Endometrial microvascular endothelial cells (primary cell): ENCODE results near the gene TBC1D26. TPM values are rescaled to one million over a fixed set of nuclear protein-coding genes. Genes with fewer than 3 reads are reported as not detected.
"Not testable (repeated sequence)": the region's sequence is repeated elsewhere in the genome, so short reads cannot be mapped to it uniquely, and the experiment has no call there.

Experiments
- in situ Hi-C: cut with HindIII; loops from 2 replicates; pipeline ENCODE4 v1.10.0; 2017; ENCODE audit warnings: low sequenced_read_pairs, low pct_unique_long_range_greater_than_20kb; ENCODE audit errors: inconsistent ontology term
- total RNA-seq: library from RNA; depleted of rRNA; stranded (reverse); fragments of >200 nt; gene quantifications from one replicate; pipeline ENCODE4 v1.2.3, GENCODE V29; 2015; ENCODE audit errors: inconsistent ontology term

TBC1D26 gene
- not detected for total RNA-seq

DNA sequence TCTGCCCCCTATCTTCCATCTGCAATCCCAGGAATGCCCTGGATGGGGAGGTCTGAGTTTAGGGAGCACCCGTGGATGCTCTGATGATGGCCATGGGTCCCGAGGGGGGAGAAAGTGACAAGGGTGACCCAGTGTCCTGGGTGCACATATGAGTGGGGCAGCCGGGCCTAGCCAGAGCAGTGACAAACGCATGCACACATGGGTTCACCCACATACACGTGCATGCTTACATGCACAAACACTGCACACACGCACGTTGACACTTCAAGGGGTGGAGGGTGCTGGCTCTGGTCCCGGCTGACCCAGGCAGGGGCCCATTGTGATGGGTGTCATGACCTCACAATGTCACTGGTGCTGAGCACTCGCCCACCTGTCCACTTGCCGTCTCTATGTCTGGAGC lies at the start of gene TBC1D26:
TSS of gene TBC1D26 (plus strand) at position 384 of the 400 bp plus-strand sequence. CDS start 3,066 bp downstream, outside the sequence.
- in situ Hi-C loops: not testable (repeated sequence)

DNA sequence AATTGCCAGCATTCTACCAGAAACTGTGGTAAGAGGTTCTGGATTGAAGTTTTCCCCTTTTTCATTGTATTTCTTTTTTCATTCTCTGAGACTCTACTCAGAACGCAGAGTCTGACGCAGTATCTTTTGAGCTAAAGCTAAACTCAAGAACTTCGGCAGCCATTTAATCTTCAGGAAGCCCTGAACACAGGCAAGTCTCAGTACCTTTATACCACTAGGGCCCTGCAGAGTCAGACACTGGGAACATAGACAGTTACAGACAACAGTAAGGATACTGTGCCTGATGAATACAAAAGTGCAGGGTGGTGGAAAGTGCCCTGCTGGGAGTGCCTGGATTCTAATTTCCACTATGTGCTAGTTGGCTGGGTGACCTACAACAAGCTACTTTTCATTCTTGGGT lies 48.9 kb upstream of the TBC1D26 start:
- in situ Hi-C loops: not testable (repeated sequence)

DNA sequence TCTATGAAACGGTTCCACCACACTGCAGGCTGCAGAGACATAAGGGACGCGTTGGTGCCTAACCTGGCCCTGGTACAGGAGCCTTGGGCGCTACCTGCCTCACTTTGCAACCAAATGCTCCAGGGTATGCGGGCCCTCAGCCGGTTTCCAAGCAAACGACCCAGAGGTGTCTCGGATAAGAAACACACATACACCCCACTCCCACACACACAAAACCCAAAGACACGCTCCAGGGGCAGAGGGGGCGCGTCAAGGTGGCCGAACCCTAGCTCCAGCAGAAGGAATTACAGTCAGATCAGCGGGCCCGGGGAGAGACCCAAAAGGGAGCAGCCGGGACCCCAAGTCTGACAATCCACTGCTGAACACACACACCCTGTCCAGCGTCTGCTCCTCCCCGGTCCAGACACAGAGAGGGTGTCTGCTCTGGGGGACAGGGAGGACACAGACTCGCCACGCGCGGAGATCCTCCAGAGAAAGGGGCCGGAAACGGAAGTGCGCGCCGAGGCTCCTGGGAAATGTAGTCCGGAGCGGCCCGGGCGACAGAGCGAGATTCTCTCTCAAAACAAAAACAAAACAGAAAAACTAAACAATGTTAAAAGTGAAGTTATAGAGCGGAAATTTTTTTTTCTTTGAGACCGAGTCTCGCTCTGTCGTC lies 48.1 kb upstream of the TBC1D26 start, which contains the start of gene TRIM16:
TSS of gene TRIM16 (minus strand) at position 488 of the 655 bp plus-strand sequence. CDS start 32,702 bp downstream, outside the sequence.
- in situ Hi-C loops: not testable (repeated sequence)

DNA sequence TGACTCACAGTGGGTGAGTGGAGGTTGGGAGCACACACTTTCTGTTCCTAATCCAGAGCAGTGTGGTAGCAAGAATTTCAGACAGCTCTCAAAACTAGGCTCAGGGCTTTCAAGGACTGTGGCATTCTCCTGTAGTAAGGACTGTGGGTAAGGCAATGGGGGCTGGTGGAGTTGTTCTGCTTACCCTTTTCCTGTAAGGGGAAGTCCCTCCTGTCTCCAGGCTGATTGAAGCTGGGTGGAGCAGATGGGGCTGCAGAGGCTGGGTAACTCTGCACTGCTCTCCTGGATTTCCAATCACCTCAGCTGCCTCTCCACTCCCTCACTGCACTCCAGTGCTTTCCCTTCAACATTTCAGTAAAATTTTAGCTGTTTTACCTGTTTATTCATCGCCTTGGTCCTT lies 44.6 kb upstream of the TBC1D26 start:
- in situ Hi-C loops: not testable (repeated sequence)

DNA sequence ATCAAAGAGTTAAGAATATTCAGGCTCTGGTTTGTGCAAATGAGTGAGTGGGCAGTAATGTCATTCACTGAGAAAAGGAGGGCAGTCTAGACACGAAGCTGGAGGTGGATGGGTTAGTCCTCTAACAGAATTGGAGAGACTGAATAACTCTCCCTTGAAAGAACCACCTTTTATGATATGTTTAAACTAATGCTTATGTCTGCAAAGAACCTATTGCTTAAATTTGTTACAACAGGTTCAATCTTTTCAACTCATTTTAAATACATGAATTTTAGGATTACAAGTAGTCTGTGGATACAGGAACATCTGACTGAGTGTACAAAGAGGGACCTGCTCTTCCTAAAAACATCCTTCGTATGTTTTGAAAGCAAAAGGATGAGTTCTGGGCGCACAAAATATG lies 33.1 kb upstream of the TBC1D26 start:
- in situ Hi-C loops: not testable (repeated sequence)

DNA sequence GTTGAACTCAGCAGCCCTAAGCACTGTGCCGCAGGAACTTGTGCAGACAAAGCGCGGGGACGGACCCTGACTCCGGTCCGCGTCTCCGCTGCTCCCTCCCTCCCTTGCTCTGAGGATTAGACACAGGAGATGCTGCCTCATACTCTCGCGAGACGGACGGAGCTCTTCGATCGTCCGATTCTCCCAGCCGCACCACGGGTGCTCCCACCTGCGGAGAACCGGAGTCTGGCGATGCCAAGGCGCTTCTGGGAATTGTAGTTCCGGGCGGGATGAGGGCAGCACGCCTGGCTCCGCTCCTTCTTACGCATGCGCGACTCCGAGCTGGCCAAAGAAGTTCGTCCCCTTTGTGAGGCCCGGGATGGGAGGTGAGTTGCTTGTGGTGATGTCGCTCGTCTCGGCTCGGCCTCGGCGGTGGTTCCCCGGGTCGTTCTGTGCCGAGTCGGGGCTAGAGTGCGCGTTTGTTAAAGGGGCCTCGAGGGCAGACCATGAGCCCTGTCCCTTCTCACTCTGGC lies 32.6 kb upstream of the TBC1D26 start, which contains the start of gene ZNF286A:
TSS of gene ZNF286A (plus strand) at position 340 of the 512 bp plus-strand sequence. CDS start 578 bp downstream, outside the sequence.
- in situ Hi-C loops: not testable (repeated sequence)

DNA sequence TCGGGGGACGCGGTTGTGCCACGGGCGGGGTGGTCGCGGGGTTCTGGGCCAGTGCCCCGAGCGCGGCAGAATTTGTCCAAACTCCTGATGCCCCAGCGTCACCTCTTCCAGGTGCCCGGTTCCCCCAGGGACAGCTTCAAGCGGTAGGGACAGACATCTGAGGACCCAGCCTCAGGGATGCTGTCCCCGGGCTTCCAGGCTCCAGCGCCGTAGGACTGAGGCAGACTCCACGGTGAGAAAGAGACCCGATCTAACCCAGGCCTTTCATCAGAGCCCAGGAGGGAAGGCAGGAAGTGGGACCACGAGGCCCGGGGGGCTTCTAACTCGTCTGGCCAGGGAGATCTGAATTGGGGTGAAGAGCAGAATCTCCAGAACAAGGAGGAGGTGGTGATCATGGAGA lies 32.1 kb upstream of the TBC1D26 start:
- in situ Hi-C loops: not testable (repeated sequence)

DNA sequence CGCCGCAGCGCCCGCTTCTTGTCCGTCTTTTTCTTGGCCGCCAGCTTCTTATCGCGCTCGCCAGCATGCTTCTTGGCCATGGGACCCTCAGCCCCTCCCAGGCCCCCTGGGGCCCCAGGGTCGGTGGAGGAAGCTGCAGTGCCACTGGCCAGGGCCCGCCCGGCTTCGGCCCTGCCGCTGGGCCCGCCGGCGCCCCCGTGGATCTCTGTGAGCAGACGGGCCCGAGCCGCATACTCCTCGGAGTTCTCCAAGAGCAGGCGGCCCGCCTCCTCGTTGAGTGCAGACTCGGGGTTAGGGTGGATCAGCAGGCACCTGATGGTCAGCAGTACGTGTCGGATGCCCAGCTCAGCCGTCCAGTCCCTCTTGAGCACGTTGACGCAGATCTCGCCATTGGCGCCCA lies 27.8 kb upstream of the TBC1D26 start:
- in situ Hi-C loops: not testable (repeated sequence)

DNA sequence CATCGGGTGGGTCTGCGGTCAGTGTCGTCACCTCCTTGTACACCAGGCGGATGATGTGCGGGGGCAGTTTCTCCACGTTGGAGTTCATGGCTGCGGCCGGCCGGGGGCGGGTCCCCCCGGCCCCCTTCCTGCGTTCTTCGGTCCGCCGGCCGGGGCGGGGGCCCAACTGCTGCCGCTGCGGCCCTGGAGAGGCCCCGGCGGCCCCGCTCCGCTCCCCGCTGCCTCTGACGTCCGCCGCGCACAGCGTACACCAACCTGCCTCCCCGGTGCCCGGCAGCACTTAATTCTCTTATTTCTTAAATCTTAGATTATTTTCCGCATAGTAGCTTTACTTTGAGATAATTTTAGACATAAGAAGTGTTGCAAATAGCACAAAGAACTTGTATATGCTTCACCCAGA lies 27.3 kb upstream of the TBC1D26 start:
- in situ Hi-C loops: not testable (repeated sequence)

DNA sequence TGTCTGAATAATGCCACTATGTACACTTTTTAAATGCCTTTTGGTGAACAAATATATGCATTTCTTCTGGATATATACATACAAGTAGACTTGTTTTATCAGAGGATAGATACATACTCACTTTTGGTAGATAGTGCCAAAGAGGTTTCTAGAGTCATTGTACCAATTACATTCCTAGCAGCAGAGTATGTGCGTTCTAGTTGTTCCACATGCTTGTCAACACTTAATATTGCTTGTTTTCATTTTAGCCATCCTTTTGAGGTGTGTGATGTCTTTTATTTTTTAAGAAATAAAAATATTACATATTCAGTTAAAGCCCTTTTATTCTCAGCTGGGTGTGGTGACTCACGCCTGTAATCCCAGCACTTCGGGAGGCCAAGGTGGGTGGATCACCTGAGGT lies 23.2 kb upstream of the TBC1D26 start:
- in situ Hi-C loops: not testable (repeated sequence)

DNA sequence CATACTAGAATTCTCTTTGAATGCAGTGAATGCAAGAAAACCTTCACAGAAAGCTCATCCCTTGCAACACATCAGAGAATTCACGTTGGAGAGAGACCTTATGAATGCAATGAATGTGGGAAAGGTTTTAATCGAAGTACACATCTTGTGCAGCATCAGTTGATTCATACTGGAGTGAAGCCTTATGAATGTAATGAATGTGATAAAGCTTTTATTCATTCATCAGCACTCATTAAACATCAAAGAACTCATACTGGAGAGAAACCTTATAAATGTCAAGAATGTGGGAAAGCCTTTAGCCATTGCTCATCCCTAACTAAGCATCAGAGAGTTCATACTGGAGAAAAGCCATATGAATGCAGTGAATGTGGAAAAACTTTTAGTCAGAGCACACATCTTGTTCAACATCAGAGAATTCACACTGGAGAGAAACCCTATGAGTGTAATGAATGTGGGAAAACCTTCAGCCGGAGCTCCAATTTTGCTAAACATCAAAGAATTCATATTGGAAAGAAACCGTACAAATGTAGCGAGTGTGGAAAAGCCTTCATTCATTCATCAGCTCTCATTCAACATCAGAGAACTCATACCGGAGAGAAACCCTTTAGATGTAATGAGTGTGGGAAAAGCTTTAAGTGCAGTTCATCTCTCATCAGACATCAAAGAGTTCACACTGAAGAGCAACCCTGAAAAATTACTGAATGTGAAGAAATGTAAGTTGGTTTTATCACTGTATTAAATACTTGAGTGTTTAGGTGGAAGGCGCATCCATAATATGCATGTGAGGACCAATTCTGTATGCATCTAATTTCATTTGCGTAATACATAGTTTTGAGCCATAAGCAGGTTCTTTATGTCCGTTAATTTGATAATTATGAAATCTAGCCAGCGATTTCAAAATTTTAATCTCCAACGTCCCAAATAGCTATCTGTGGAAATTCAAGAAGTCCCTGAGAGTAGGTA lies 15.2 kb upstream of the TBC1D26 start:
- in situ Hi-C loops: not testable (repeated sequence)

DNA sequence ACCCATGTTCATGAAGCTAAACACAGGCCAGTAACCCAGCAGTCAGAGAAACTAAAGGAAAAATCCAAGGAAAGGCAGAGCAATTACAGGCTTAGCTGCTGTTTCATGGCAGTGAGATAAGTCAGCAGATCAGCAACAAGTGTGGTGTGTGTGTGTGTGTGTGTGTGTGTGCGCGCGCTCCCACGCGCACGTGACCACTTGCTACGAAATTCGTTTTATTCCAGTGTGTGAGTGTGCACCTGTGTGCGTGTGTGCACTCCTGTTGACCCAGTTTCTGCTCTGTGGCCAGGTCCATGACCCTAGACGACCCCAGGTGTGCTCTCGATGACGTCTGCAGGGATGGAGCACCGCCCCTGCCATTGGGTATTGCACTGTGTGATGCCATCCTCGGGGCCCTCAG lies 1.5 kb upstream of the TBC1D26 start:
- in situ Hi-C loops: not testable (repeated sequence)

DNA sequence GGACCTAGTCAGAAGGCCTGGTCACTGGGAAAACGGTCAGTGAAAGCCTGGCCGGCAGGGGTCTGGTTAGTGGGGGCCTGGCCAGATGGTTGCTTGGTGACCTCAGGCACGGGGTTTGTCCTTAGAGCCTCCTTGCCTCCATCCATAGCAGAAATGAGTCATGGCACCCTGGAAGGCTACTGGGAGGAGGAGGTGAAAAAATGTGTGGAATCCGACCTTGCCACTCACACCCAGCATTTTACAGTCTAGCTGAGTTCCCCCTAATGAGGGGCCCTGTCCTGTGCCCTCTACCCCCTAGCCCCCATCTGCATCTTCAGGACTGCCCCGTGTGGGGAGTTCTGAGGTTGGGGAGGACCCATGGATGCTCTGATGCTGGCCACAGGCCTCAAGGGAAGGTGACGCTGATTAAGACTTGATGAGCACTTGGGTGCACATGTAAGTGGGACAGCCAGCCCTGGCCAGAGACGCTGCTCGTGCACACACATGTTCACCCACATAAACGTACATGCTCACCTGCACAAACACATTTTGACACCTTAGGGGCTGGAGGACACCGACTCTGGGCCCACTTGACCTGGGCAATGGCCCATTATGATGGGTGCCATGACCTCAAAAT lies 1.2 kb downstream of the TBC1D26 start:
- in situ Hi-C loops: not testable (repeated sequence)

DNA sequence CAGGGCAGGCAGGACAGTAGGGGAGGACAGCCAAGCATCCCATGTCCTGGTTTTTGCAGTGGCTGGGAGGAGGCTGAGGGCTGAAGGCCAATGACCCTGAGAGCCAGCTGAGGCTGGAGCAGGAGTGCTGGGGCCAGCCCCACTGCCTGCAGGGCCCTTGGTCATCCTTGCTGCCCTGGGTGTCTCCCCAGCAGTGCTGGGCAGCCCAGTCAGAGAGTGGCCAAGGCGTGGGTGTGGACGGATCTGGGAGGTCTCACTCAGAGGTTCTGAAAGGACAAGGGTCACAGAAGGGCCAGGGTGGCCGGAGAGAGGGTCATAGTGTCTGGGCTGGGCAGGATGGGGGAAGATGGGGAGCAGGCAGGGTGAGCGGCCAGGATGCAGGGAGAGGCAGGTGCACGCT lies 4.5 kb downstream of the TBC1D26 start:
- in situ Hi-C loops: not testable (repeated sequence)

DNA sequence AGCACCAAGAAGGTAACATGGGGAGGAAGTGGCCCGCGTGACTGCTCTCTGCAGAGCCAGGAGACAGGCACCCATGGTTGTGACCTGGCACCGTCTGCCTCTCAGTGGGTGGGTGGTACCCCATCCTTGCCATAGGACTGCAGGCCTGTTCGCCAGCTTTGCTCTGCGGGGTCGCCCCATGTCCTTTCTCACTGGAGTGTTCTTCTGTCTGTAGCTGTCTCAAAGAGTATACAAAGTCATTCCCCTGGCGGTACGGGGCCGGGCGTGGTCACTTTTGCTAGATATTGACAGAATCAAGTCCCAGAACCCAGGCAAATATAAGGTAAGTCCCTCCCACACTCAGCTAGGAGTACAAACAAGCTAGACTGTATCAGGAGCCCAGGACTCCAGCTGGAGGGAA lies 6.0 kb downstream of the TBC1D26 start:
- in situ Hi-C loops: no loop called here

DNA sequence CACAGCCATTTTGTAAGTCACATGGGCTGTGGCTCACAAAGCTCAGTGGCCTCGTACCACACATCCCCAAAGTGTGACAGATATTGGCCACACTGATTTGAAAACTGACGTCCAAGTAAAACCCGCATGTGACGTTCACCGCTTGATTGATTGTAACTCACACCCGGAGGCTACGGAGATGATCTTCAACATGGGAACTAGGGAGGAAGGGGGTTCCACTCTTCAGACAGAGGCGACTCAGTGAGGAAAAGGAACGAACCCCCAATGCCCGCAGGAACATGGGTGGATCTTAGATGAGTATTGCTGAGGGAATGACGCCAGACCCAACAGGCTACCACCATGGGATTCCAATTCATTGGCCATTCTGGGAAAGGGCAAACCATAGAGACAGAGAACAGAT lies 7.2 kb downstream of the TBC1D26 start:
- in situ Hi-C loops: not testable (repeated sequence)

DNA sequence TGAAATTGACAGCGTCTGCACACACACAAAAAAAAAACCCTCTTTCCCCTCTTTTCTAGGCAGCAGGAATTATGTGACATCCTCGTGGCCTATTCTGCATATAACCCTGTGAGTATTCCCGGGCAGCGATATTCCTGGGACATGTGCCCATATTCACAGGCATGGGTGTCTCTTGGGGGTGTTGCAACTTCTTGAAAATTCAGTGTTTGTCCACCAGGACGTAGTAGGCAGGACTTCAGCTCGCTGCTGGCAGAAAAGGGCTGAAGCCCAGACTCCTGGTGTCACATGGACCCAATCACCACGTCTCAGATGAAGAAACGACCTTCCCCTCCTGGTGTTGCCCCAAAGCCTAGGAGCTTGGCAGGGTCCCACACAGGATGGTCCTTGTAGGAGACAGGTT lies 8.0 kb downstream of the TBC1D26 start:
- in situ Hi-C loops: not testable (repeated sequence)

DNA sequence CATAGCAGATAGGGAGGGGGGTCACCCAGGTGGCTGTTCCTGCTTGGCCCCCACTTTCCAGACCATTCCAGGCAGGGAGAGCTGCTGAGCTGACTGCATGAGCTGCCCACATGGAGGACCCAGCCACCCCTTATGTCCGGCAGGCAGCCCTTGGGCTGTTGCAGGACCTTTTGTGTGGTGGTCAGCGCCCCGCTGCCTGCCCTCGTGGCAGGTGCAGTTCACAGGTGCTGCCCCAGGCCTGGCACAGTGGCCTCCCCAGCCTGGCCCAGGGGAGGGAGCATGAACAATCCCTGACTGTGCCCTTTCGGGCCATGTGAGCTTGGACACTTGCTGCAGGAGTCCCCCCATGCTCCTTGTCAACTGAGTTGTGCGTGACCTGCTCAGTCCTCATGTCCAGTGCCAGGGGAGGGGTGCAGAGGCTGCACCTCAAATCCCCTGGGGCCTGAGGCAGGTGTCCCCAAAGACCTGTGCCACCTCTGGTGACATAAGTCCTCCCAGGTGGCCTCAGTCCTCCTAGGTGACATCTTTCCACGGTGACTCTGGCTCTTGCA lies 8.6 kb downstream of the TBC1D26 start:
- in situ Hi-C loops: no loop called here

DNA sequence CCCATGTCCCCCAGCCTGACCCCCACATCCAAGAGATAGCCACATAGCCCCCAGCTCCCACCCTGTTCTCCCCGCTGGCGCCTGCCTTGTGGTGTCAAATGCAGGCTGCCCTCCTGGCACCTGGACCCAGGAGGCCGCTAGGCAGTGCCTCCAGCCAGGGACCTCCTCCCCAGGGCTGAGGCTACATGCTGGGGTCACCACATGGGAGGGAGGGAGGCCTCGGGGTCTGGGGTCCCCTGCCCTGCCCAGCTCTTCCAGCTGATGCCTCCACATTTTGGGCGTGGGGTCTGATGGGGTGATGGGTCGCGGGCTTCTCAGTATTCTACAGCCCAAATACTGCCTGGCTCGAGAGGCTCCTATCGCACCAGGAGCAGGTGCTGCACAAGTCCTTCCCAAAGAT lies 9.5 kb downstream of the TBC1D26 start:
- in situ Hi-C loops: no loop called here
